Right lobe of liver (tissue), 6 donors: ENCODE data around the gene LRP11. TPM values are rescaled to one million over a fixed set of nuclear protein-coding genes. Genes with fewer than 3 reads are reported as not detected.
"Not testable (repeated sequence)": the region's sequence is repeated elsewhere in the genome, so short reads cannot be mapped to it uniquely, and the experiment has no call there.

Source experiments
- ATAC-seq, 4 donors: fragments of 200-7000 bp; cut with Tn5 transposase; one replicate each; pipeline ENCODE4 v1.9.1; 2020; ENCODE audit warnings: mild to moderate bottlenecking in 4 of 4, moderate library complexity in 4 of 4
- DNase-seq, 3 donors: peaks; one replicate each; pipeline ENCODE4 v3.0.0-alpha.2; 2020
- H3K27ac ChIP-seq, 3 donors: fragments of 200-600 bp; one replicate each; pipeline ENCODE4 v1.8.0; 2022
- H3K27me3 ChIP-seq, 2 donors: fragments of 200-600 bp; one replicate each; pipeline ENCODE4 v1.8.0; 2022
- H3K36me3 ChIP-seq, 4 donors: fragments of 200-600 bp; sonication (generic) in 1 of 4; one replicate each; pipeline versions ENCODE4 v1.5.1 to v1.8.0; 2017 to 2022; ENCODE audit warnings: control low read depth in 1 of 4
- H3K4me1 ChIP-seq, 4 donors: fragments of 200-600 bp; sonication (generic) in 1 of 4; one replicate each; pipeline versions ENCODE4 v1.5.1 to v1.8.0; 2017 to 2022; ENCODE audit warnings: control low read depth in 1 of 4
- H3K4me3 ChIP-seq, 3 donors: fragments of 200-600 bp; one replicate each; pipeline ENCODE4 v1.8.0; 2022
- H3K9me3 ChIP-seq, 4 donors: fragments of 200-600 bp; sonication (generic) in 1 of 4; one replicate each; pipeline versions ENCODE4 v1.5.1 to v1.8.0; 2017 to 2022; ENCODE audit warnings: control low read depth in 1 of 4
- POLR2A ChIP-seq: fragments of 450-650 bp; IDR thresholded peaks from one replicate; pipeline ENCODE4 v1.6.1; 2017; ENCODE audit warnings: antibody characterized with exemption, mild to moderate bottlenecking
- whole genome bisulfite sequencing: methylation state at CpG from one replicate; pipeline ENCODE4 v1.1.6; 2018; ENCODE audit warnings: low coverage, low lambda C conversion rate; ENCODE audit not compliant: insufficient coverage; ENCODE audit errors: missing lambda C conversion rate; 5-methylcytosine and 5-hydroxymethylcytosine counted together
- intact Hi-C, 2 donors: fragments of 100-400 bp; cut with DNase I; formaldehyde crosslinking; loops; one replicate each; pipeline versions ENCODE4 v1.11.2 to v1.14.1; 2022
- total RNA-seq, 6 experiments: library from RNA; depleted of rRNA in 2 of 6; stranded (reverse); fragments of >200 nt in 2 of 6; fragmentation: NEBNext Ultra II Directional in 3 of 6; extraction: Animal tissue kit (Norgen Biotek cat#: 25700) in 3 of 6; gene quantifications; one replicate each; pipeline versions ENCODE4 v1.1.0 to v1.2.4, GENCODE V29; 2016 to 2023
- TF ChIP-seq, protein P1 (sequence below), 4 donors: fragments of 200-600 bp in 3 of 4; fragments of 450-650 bp in 1 of 4; IDR thresholded peaks; one replicate each; pipeline versions ENCODE4 v1.5.1 to v1.8.0; 2016 to 2022; ENCODE audit warnings: antibody characterized with exemption in 4 of 4, mild to moderate bottlenecking in 2 of 4
- donor health status: DM: no; HTN: yes; CAD: no.
- donor health status: DM: no; HTN: no; CAD: no.
- donor health status: DM: no; HTN: no; CAD: no.
- donor health status: DM: no; HTN: yes; CAD: no.
- donor health status: DM: no; HTN: yes; CAD: no.

LRP11 gene
- total RNA-seq, 6 experiments from 2014 or later: 6.8 to 11.1 (median 9.3) TPM

DNA sequence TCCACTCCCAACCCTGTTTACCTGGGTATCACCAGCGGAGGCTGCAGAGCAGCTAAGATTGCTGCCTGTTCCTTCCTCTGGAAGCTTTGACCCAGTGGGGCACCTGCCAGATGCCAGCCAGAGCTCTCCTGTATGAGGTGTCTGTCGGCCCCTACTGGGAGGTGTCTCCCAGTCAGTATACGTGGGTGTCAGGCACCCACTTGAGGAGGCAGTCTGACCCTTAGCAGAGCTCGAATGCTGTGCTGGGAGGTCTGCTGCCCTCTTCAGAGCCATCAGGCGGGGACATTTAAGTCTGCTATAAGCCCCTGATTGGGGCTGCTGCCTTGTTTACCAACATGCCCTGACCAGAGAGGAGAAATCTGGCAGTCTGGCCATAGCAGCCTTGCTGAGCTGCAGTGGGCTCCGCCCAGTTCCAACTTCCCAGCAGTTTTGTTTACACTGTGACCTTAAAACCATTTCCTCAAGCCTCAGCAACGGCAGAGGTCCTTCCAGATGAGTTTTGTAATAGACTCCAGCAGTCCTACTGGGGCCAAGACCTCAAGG is 31.0 kb upstream of the LRP11 start:
- ATAC-seq: peak; percentile 45 to 71 (median 58)
- Histone ChIP-seq H3K27me3 (no peaks in the 10 kb centered on the region), H3K4me1 (peaks cover 0 to 9% (median 0%) of the 10 kb centered on the region in 4 donors), H3K27ac (peak overlapping the region in 2 of 3 donors; percentile 34 to 56), H3K36me3 (no peaks in the 10 kb centered on the region), H3K9me3 (no peaks in the 10 kb centered on the region), H3K4me3 (no peak overlapping the region)
- intact Hi-C loops: no loop called here
- 50% methylated on average over 4 of the region's 7 CpGs for WGBS
- no peak for TF ChIP-seq POLR2A
- TF ChIP-seq, protein P1, sequence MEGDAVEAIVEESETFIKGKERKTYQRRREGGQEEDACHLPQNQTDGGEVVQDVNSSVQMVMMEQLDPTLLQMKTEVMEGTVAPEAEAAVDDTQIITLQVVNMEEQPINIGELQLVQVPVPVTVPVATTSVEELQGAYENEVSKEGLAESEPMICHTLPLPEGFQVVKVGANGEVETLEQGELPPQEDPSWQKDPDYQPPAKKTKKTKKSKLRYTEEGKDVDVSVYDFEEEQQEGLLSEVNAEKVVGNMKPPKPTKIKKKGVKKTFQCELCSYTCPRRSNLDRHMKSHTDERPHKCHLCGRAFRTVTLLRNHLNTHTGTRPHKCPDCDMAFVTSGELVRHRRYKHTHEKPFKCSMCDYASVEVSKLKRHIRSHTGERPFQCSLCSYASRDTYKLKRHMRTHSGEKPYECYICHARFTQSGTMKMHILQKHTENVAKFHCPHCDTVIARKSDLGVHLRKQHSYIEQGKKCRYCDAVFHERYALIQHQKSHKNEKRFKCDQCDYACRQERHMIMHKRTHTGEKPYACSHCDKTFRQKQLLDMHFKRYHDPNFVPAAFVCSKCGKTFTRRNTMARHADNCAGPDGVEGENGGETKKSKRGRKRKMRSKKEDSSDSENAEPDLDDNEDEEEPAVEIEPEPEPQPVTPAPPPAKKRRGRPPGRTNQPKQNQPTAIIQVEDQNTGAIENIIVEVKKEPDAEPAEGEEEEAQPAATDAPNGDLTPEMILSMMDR (IDR thresholded peaks at IDR 0.05): no peak
- DNase-seq: peak in 1 of 3 donors; percentile 57

DNA sequence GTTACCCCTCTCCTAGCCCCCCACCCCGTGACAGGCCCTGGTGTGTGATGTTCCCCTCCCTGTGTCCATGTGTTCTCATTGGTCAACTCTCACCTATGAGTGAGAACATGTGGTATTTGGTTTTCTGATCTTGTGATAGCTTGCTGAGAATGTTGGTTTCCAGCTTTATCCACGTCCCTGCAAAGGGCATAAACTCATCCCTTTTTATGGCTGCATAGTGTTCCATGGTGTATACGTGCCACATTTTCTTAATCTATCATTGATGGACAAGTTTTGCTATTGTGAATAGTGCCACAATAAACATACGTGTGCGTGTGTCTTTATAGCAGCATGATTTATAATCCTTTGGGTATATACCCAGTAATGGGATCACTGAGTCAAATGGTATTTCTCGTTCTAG is 27.7 kb upstream of the LRP11 start:
- ATAC-seq, H3K36me3 ChIP-seq, H3K27me3 ChIP-seq, intact Hi-C loops, DNase-seq, H3K9me3 ChIP-seq, H3K27ac ChIP-seq, H3K4me3 ChIP-seq, H3K4me1 ChIP-seq: not testable (repeated sequence)
- 62% methylated on average over 6 of the region's 6 CpGs for WGBS

DNA sequence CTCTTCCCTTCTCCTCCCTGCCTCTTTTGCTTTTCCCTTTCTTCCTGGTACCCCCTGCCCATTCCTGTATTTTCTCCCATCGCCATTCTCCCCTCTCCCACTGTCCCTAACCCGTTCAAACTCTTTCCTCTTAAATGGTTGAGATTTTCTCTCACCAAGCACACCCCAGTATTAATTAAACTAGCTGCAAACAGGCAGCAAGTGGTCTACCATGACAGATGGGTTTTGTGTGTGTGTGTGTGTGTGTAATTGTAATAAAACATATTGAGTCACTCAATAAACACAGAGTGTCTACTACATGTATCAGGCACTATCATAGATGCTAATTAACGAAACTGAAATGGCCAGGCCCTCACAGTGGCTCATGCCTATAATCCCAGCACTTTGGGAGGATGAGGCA is 27.1 kb upstream of the LRP11 start:
- H3K4me1 ChIP-seq: no peaks in the 10 kb centered on the region
- no peaks in the 10 kb centered on the region for H3K27me3 ChIP-seq
- intact Hi-C loops: no loop called here
- no peak overlapping the region for H3K4me3 ChIP-seq
- DNase-seq (no peak), ATAC-seq (no peak)
- no peak overlapping the region for H3K27ac ChIP-seq
- no peak for TF ChIP-seq POLR2A
- TF ChIP-seq, protein P1 (IDR thresholded peaks at IDR 0.05): no peak
- WGBS: 94% methylated on average over 3 of the region's 3 CpGs
- H3K9me3 ChIP-seq: no peaks in the 10 kb centered on the region
- no peaks in the 10 kb centered on the region for H3K36me3 ChIP-seq

DNA sequence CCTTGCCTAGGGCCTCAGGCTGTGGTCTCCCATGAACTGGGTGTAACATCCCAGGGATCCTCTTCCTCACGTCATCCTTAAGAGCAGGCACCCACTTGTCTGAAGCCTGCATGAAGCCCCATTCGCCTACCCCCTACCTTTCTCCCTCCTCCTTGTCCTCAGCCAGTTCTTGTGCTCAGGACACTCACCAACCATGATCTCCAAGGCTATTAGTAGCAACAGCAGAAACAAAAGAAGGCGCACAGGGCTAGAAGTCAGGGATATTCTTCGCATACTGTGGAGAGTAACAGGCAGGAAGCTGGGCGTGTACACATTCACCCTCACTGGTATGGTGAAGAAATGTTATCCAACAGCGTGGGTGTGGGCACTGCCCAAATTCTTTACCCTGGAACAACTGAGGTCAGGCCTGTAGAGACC is 26.5 kb upstream of the LRP11 start:
- no peak for ATAC-seq
- 62% methylated on average over 5 of the region's 6 CpGs for WGBS

DNA sequence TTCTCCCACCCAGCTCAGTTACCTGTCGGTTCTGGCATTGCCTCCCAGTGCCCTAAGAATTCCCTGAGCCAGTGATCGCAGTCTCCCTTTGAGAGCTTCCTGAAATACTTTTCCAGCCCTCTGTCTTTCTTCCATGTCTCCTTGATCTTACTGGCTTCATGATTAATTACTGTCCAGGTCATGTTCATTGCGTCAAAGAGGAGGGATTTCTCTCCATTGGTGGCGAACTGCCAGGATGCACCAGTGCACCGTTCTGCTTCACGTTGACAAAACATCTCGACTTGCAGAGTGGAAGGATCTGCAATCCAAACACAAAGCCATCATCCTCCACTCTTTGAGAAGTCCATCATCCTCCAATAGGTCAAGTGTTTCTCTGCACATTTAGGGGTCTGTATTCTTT is 25.2 kb upstream of the LRP11 start:
- DNase-seq (no peak), ATAC-seq (no peak)
- intact Hi-C loops: no loop called here
- Histone ChIP-seq H3K27ac (no peak overlapping the region), H3K27me3 (no peaks in the 10 kb centered on the region), H3K4me1 (no peaks in the 10 kb centered on the region), H3K36me3 (no peaks in the 10 kb centered on the region), H3K9me3 (no peaks in the 10 kb centered on the region), H3K4me3 (no peak overlapping the region)
- 66% methylated on average over 5 of the region's 7 CpGs for WGBS
- TF ChIP-seq, protein P1 (IDR thresholded peaks at IDR 0.05): no peak
- no peak for TF ChIP-seq POLR2A

More for the DNA sequence above, 26.5 kb upstream of the LRP11 start:
- Histone ChIP-seq H3K36me3 (no peaks in the 10 kb centered on the region), H3K27ac (no peak overlapping the region), H3K9me3 (no peaks in the 10 kb centered on the region), H3K4me3 (no peak overlapping the region), H3K27me3 (no peaks in the 10 kb centered on the region), H3K4me1 (no peaks in the 10 kb centered on the region)
- intact Hi-C loops: no loop called here
- no peak for DNase-seq
- TF ChIP-seq, protein P1 (IDR thresholded peaks at IDR 0.05): no peak
- no peak for TF ChIP-seq POLR2A
